ENCODE measurements around the gene ZP2.
"Not testable (repeated sequence)": the region's sequence is repeated elsewhere in the genome, so short reads cannot be mapped to it uniquely, and the experiment has no call there.

ZP2 gene

DNA sequence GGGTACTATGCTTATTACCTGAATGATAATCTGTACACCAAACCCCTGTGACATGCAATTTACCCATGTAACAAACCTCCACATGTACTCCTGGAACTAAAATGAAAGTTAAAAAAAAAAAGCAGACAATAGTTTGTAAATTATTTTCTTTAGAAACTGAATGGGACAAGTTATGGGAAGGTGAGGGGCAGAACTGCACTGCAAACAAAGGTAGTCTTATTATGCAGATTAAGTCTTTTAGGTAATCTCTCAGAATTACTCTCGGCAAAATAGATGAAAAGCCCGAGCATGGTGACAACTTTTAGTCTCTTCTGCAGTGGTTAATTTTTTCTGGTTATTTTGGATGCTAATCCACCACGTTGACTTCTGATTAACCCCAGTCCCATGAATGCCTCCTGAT lies 27.4 kb downstream of the ZP2 start:
- no peak for DNase-seq (ENCODE audit: extremely low read depth, low read depth)
- TF ChIP-seq CTCF (IDR thresholded peaks at IDR 0.05; ENCODE audit: low read depth, low read length, missing control alignments), result no peak

GRCh38 chr16:21179983-21180365 lies 31.4 kb downstream of the ZP2 start:
- DNase-seq (ENCODE audit: extremely low read depth, low read depth), result no peak
- no peak for TF ChIP-seq CTCF (IDR thresholded peaks at IDR 0.05; ENCODE audit: low read depth, low read length, missing control alignments)
- H3K4me3 ChIP-seq (replicated peaks; ENCODE audit: low read depth, low read length), result no peak overlapping the region

More for the DNA sequence above, 27.4 kb downstream of the ZP2 start:
- H3K4me3 ChIP-seq (replicated peaks; ENCODE audit: low read depth, low read length), result no peak overlapping the region

GRCh38 chr16:21179126-21179982 lies 32.0 kb downstream of the ZP2 start:
- DNase-seq (ENCODE audit: extremely low read depth, low read depth), result no peak
- H3K4me3 ChIP-seq (replicated peaks; ENCODE audit: low read depth, low read length), result no peak overlapping the region
- no peak for TF ChIP-seq CTCF (IDR thresholded peaks at IDR 0.05; ENCODE audit: low read depth, low read length, missing control alignments)

DNA sequence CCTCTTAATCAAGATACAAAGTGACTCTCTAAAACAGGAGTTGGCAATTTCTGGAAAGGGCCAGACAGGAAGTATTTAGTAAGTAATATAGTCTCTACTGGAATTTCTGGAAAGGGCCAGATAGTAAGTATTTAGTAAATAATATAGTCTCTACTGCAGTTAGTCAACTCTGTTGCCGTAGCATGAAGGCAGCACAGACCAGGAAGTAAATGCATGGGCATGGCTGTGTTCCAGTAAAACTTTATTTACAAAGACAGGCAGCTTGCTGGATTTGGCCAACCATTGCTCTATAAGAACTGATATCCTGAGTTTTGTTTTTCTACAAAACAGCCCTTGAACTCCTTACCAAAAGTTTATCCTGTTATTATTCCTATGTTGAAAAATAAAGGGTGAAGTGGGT lies 36.0 kb downstream of the ZP2 start:
- no peak overlapping the region for H3K4me3 ChIP-seq (replicated peaks; ENCODE audit: low read depth, low read length)
- no peak for TF ChIP-seq CTCF (IDR thresholded peaks at IDR 0.05; ENCODE audit: low read depth, low read length, missing control alignments)
- DNase-seq (ENCODE audit: extremely low read depth, low read depth), result no peak

DNA sequence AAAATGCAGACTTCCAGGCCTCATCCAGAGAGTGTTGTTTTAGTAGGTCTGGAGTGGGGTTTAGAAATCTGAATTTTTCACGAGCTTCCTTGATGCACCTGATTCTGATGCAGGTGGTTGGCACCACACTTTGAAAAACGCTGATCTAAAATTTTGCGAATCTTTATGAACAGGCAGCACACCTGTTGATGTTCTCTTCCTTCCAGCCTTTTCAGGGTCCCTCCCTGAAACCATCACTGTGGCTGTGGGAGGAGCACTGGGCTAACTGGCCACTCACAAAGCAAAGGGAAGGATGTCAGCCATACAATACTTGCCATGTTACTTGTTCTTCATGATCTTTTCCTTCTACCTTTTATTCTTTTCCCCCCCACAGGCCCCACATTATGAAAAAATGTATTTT lies 38.7 kb downstream of the ZP2 start:
- H3K4me3 ChIP-seq (replicated peaks; ENCODE audit: low read depth, low read length), result no peak overlapping the region
- no peak for TF ChIP-seq CTCF (IDR thresholded peaks at IDR 0.05; ENCODE audit: low read depth, low read length, missing control alignments)
- DNase-seq (ENCODE audit: extremely low read depth, low read depth), result no peak

DNA sequence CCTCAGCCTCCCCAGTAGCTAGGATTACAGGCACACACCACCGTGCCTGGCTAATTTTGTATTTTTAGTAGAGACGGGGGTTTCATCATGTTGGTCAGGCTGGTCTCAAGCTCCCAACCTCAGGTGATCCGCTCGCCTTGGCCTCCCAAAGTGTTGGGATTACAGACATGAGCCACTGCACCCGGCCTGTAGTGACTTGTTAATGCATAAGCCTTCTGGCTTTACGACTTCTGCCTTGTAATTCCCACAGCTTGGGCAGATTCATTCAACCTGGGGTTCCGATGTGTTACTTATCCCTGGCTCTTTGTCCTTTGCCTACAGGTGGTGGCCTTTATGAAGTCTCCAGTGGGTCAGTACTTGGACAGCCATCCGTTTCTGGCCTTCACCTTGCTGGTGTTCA lies 41.3 kb downstream of the ZP2 start:
- not testable (repeated sequence) for DNase-seq (ENCODE audit: extremely low read depth, low read depth); H3K4me3 ChIP-seq (replicated peaks; ENCODE audit: low read depth, low read length)

GRCh38 chr16:21169249-21169981 lies 42.0 kb downstream of the ZP2 start:
- no peak overlapping the region for H3K4me3 ChIP-seq (replicated peaks; ENCODE audit: low read depth, low read length)
- no peak for TF ChIP-seq CTCF (IDR thresholded peaks at IDR 0.05; ENCODE audit: low read depth, low read length, missing control alignments)
- DNase-seq (ENCODE audit: extremely low read depth, low read depth), result no peak
